ENCODE data around the gene BCL2A1.
"Not testable (repeated sequence)": the region's sequence is repeated elsewhere in the genome, so short reads cannot be mapped to it uniquely, and the experiment has no call there.

The BCL2A1 gene

DNA sequence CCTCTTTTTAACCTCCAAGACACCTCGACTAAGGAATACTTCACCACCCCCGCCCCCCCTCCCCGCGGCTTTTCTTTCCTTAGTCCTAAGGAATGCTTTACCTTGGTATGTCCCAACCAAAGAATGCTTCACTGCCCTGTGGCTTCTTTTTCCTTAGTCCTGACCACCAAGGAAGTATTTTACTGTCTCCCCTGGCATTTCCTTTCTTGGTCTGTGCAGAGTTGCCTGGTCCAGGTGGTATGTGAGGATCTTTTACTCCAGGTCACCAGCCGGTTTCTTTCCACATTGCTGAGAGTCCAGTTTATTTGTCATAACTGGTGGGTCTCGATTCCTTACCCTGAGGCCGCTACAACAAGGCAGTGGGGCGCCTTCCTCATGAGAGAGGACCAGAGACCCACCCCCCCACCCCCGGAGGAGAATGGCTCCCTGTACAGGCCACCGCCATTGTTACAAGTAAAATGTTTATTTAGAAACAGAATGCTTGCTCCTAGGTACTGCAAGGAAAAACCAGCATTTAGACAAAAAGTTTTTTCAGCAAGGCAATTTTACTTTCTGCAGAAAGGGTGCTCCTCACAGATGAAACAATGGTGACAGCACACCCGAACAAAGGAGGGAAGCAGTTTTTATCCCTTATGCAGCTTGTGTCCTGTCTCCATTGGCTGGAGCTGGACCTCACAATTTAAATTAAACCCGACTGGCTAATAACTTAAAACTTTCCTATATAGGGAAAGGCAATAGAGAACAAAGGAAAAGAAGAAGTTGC is 51.1 kb downstream of the BCL2A1 start:
- no peak for DNase-seq

DNA sequence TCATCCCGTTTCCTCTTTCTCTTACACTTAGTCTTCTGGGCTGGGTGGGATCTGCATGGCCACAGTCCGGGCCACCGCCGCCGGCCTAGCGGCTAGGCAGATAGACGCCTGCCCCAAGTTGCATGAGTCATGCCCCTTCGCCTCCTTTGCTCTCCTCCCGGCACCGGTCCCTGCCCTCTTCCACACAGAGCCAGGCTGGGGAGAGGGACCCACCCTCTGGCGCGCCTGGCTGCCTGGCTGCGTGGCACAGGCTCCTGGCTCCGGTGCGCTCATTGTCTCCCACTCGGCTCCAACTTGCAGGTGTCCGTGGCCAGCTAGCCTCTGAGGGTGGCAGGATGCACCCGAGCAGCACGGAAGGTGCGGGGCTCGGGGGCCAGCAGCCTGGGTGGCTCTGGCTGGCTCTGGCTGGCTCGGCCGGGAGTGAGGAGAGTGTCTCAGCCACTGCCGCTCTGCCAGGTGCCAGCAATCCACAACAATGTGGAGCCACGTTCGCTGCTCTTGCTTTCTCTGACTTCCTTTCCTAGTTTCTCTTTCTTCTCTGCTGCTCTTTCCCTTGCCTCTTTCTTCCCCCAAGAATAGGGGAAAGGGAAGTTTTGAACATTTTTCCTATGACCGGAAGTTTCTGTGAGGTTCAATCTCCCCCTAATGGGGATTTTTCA is 51.8 kb downstream of the BCL2A1 start:
- no peak for DNase-seq

GRCh38 chr15:79918278-79918677 is 52.7 kb downstream of the BCL2A1 start:
- DNase-seq, result no peak

DNA sequence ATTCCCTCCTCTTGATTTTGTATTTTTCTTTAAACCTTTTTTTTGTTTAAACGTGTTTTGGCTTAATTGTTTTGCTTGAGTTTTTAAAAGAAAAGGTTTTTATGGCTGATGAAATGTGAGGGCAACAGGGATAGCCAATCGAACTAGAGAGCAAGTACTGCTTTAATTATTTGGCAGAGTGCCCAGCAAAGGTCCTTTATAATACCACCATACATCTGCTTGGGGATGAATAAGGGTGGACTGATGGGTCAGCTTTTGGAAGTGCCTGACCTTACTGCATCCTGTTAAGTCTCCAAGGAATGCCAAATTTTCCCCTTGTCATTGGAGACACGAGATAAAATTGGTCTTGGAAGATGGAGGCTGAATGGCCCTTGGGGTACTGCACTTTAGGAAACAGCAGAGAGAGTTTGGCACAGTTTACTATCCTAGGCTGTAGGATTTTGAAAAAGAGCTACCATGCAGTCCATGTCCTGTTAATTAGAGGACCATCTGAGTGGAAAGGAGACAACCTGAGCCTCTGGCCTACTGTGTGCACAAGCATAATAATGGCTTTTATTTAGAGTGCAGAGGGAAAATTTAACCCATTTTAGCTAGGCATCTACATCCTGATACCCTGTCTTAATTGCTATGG is 54.4 kb downstream of the BCL2A1 start:
- no peak for DNase-seq

- not testable (repeated sequence) for DNase-seq
These were observed 55.1 kb downstream of the BCL2A1 start for GRCh38 chr15:79915776-79916501.

DNA sequence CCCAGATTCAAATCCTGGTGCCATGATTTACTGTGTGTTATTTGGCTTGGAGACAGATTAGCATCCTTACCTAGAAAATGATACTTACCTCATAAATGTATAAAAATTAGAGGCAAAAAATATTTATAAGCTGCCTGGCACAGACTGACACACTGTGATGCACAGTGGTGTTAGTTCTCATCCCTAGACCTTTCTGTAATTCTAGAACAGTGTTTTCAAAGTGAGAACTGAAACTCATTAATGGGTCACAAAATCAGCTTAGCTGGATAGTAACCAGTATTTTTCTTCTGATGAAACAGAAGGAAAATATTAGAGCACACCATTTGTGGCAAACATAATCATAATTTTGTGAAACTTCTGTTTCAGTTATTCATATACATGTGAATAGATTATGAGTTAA is 56.3 kb downstream of the BCL2A1 start:
- DNase-seq, result no peak

Measured in SHP77 treated with DMSO at 0.1 percent for 48 hours (cell line).